Right renal cortex interstitium (tissue), 3 donors: ENCODE data around the gene CELF1. TPM values are rescaled to one million over a fixed set of nuclear protein-coding genes. Genes with fewer than 3 reads are reported as not detected.

ENCODE experiments used
- DNase-seq, 3 donors: peaks; one replicate each; pipeline ENCODE4 v3.0.0-alpha.2; 2013; ENCODE audit warnings: low read depth in 3 of 3, low spot score in 2 of 3
- polyA plus RNA-seq, 3 donors: library from polyadenylated mRNA; unstranded; fragments of 120-200 nt; gene quantifications; one replicate each; pipeline ENCODE4 v1.2.1, GENCODE V29; 2013; ENCODE audit not compliant: insufficient read length in 3 of 3

CELF1 gene
- polyA plus RNA-seq, 3 donors, result 92.7 to 99.4 (median 98.1) TPM

- no peak for DNase-seq
These were observed 57.7 kb downstream of the CELF1 start for GRCh38 chr11:47495011-47495855.

- DNase-seq, result no peak
These were observed 63.6 kb downstream of the CELF1 start for GRCh38 chr11:47489395-47489755.

- no peak for DNase-seq
These were observed 64.1 kb downstream of the CELF1 start for GRCh38 chr11:47488674-47489394.

- DNase-seq, result no peak
These were observed 64.8 kb downstream of the CELF1 start for GRCh38 chr11:47488111-47488510.

- DNase-seq, result no peak
These were observed 65.5 kb downstream of the CELF1 start for GRCh38 chr11:47487421-47487820.

- no peak for DNase-seq
These were observed 67.8 kb downstream of the CELF1 start for GRCh38 chr11:47485107-47485506.

GRCh38 chr11:47483457-47483856 is 69.5 kb downstream of the CELF1 start:
- DNase-seq, result no peak

GRCh38 chr11:47480762-47481161 is 72.2 kb downstream of the CELF1 start:
- no peak for DNase-seq

- no peak for DNase-seq
These were observed 74.1 kb downstream of the CELF1 start for GRCh38 chr11:47478651-47479329.

GRCh38 chr11:47477753-47478152 is 75.2 kb downstream of the CELF1 start:
- DNase-seq, result no peak

- no peak for DNase-seq
These were observed 75.6 kb downstream of the CELF1 start for GRCh38 chr11:47477323-47477722.

GRCh38 chr11:47470671-47471070 is 82.3 kb downstream of the CELF1 start:
- no peak for DNase-seq

- no peak for DNase-seq
These were observed 83.4 kb downstream of the CELF1 start for GRCh38 chr11:47469361-47470179.

GRCh38 chr11:47468598-47469214 is 84.2 kb downstream of the CELF1 start:
- no peak for DNase-seq

GRCh38 chr11:47467357-47467756 is 85.6 kb downstream of the CELF1 start:
- DNase-seq, result no peak

GRCh38 chr11:47466701-47467250 is 86.2 kb downstream of the CELF1 start:
- no peak for DNase-seq

- DNase-seq, result no peak
These were observed 86.7 kb downstream of the CELF1 start for GRCh38 chr11:47466201-47466600.

GRCh38 chr11:47464483-47464882 is 88.4 kb downstream of the CELF1 start:
- DNase-seq, result no peak

GRCh38 chr11:47461876-47462275 is 91.1 kb downstream of the CELF1 start:
- DNase-seq, result no peak
